ENCODE results near the gene ABCD1.

Gene ABCD1

DNA sequence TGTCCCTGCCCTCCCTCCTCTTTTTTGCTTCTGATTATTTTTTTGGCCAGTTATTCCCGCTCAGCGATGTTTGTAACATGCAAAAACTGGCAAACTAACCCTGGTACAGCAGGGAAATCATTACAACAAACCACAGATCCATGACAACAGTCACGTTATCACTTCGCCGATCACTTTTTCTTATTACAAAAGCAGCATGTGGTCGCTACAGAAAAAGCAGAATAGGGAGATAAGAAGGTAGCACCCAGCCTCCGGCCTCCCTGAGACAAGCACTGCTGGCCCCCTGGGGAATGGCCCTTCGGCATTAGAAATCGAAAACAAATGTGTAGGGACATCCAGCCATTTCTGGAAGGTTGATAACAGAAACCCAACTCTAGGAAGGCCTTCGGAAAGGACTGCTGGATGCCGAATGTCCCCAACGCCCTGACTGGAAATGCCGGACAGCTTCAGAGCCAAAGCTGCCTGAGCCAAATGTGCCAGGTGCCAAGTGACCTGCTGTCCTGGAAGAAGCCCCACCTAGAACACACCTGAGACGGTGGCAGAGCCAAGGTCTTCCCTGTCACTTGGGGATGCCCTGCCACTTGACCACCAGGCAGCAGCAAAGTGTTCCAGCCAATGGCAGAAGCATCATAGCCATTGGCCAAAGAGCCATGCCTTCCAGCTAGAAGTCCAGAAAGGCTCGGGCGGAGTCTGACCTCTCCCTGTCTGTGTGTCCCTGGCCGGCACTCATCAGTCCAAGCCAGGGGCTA, 66.6 kb downstream of the ABCD1 start:
- no peak for DNase-seq (ENCODE audit: low read depth)

GRCh38 chrX:153792368-153792767, 67.7 kb downstream of the ABCD1 start:
- no peak for DNase-seq (ENCODE audit: low read depth)

DNA sequence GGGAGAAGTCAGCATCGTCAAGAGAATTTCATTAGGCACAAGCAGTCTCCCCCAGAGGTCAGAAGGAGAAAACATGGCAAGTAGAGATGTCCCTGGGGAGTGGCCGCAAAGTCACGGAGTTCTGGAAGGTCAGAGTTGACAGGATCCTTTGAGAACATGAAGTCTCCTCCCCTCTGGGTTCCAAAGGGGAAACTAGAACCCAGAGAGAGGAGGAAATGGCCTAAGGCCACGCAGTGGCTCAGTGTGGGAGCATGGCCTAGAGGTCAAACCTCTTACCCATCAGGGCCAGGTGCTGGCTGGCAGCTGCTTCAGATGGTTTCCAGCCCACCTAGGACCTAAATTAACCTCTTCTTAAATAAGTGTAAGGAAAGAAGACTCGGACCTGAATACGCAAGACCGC, 68.6 kb downstream of the ABCD1 start:
- no peak for DNase-seq (ENCODE audit: low read depth)

Data from stimulated activated CD8-positive, alpha-beta memory T cell treated with anti-CD3 and anti-CD28 coated beads, Interleukin-15, amount 100 ng/mL, for 1 hour (primary cell).